Stimulated activated naive CD8-positive, alpha-beta T cell treated with anti-CD3 and anti-CD28 coated beads, Interleukin-15, Interleukin-2, amounts not matched to agents 100 U/mL and 50 U/mL, for 24 hours (primary cell): ENCODE measurements around the gene TDP2.
"Not testable (repeated sequence)": the region's sequence is repeated elsewhere in the genome, so short reads cannot be mapped to it uniquely, and the experiment has no call there.

Source experiments
- ATAC-seq: fragments of 150-1000 bp; cut with Tn5 transposase; one replicate; pipeline ENCODE4 v1.10.0; 2021
- DNase-seq: peaks from one replicate; pipeline ENCODE4 v3.0.0; 2021

TDP2 gene

DNA sequence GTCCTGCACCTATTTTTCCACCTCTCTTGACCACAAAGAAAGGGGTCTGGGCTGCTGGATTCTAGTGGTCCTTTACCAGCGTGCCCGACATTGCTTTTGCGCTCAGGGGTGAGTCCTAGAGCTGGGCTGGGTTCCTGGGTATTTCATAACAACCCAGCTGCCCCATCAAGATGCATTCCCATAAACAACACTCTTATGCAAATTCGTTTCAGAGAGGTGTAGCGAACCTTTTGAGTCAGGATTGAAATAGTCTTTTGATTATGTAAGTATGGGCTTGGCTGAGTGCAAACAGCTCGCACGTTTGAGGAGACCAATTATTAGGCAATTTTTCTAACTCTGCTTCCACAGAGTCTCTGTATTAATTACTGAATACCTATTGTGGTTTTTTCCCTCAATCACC is 13.9 kb upstream of the TDP2 start:
- DNase-seq (no peak), ATAC-seq (no peak)

DNA sequence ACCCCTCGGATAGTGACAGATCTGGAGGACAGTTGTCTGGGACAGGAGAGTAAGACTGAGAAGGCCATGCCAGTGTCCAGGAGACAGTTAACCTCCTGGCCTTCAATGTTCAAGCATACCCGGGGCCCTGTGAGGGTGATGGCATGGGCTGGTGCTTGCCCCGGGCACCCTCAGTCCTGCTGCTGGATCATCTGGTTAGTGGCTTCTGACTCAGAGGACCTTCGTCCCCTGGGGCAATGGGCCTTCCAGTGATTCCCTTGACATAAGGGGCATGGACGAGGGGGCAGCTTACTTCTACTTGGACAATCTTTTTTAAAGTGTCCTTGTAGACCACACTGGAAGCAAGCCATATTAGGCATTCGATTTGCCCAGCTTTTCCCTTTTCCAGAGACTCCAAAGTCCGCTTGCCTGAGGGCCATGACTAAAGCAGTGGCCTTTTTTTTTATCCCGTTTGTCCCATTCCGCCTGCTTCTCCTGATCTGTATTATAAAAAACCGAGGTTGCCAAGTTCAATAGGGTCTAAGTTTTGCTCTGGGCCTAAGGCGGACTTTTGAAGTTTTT is 12.2 kb upstream of the TDP2 start:
- ATAC-seq, DNase-seq: not testable (repeated sequence)

DNA sequence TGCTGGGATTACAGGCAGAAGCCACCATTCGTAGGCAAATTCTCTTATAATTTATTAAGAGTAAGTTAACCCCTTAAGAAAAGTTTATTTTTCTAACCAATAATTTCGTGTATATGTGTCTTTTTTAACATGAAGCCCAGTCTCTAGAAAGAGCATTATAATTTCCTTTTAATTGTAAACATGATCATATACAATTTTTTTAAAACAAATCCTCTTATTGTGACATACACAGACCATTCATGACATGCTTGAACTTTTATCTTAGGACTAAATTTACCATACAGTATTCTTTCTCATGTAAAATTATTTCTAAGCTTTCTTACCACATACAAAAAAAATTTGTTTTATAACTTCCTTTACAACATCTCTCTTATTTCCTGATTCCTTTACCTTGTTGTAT is 6.9 kb upstream of the TDP2 start:
- ATAC-seq = no peak
- DNase-seq = no peak

DNA sequence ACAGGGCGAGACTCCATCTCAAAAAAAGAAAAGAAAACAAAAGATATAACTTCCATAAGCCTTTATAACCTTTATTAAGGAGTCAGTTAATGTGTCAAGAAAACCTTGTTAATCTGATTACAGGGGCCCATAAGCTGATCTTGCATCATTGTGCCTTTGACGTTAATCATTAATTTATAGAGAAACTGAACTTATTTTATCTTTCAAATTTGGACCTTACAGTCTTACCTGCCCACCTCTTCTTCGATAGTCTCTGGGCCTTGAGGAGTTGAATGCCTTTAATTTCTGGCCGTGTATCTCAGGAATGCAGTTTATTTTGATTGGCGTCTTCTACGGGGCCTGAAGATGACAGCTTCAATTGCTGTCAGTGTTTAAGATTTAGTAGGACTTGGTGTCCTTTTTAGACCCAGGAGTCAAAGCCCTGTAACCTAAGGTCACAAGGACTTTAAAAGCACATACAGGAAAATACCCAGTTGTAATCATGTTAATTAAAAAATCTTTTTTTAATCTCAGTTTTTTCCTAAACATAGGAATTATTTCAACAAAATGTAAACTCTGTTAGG is 6.0 kb upstream of the TDP2 start:
- DNase-seq (no peak), ATAC-seq (no peak)

DNA sequence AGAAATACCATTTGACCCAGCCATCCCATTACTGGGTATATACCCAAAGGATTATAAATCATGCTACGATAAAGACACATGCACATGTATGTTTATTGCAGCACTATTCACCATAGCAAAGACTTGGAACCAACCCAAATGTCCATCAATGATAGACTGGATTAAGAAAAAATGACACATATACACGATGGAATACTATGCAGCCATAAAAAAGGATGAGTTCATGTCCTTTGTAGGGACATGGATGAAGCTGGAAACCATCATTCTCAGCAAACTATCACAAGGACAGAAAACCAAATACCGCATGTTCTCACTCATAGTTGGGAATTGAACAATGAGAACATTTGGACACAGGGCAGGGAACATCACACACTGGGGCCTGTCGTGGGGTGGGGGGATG is 4.4 kb upstream of the TDP2 start:
- DNase-seq, ATAC-seq: not testable (repeated sequence)

DNA sequence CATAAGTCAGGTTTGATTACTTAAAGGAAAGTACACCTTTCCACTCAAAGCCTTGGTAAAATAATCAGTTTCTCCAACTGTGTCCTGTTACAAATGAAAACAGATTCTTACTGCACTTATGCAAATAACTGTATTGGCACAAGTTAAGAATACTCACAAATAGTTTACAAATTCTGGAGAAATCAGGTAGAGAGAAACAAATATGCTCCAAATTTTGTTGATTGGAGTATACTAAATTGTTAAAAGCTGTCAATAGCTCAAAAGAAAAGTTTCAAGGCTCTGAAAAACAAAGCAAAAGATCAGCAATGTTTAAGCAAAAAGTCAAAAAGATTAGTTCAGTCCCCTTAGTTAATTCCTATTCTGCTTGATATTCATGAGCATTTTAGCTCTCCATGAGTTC is 3.8 kb upstream of the TDP2 start:
- ATAC-seq, DNase-seq: not testable (repeated sequence)

DNA sequence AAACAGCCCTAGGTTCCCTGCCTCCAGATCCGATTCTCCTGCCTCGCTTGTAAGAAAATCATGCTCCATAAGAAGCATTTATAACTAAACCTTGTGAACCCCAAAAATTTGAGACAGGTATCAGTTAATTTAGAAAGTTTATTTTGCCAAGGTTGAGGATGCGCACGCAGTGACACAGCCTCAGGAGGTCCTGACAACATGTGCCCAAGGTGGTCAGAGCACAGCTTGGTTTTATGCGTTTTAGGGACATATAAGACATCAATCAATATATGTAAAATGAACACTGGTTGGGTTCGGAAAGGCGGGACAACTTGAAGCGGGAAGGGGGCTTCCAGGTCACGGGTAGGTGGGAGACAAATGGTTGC is 2.3 kb upstream of the TDP2 start:
- no peak for ATAC-seq
- no peak for DNase-seq

DNA sequence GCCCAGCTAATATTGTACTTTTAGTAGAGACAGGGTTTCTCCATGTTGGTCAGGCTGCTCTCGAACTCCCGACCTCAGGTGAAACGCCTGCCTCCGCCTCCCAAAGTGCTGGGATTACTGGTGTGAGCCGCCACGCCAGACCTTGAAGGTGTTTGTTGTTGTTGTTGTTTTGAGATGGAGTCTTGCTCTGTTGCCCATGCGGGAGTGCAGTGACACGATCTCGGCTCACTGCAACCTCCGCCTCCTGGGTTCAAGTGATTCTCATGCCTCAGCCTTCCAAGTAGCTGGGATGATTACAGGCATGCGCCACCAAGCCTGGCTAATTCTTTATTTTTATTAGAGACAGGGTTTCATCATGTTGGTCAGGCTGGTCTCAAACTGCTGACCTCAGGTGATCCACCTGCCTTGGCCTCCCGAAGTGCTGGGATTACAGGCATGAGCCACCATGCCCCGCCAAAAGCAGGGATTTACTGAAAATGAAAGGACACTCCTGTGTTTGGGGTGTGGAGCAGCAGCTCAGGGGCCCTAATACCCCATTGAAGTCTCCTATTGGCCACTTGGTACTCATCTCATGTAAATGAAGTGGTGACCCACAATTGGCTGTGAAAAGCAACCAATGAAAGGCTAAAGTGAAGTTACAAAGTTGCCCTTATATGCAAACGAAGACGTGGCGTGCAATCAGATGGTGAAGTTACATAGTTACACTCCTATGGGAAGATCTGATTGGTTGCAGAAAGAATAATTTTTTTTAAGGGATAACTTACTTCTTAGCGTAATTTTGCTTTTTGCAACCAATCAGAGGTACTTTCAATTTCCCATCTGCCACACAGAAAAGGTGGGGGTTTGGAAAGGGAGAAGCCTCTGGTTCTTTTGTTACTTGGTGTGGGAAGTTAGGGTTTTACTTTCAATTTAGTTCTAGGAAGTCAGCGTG is 1.6 kb upstream of the TDP2 start:
- ATAC-seq, DNase-seq: not testable (repeated sequence)

DNA sequence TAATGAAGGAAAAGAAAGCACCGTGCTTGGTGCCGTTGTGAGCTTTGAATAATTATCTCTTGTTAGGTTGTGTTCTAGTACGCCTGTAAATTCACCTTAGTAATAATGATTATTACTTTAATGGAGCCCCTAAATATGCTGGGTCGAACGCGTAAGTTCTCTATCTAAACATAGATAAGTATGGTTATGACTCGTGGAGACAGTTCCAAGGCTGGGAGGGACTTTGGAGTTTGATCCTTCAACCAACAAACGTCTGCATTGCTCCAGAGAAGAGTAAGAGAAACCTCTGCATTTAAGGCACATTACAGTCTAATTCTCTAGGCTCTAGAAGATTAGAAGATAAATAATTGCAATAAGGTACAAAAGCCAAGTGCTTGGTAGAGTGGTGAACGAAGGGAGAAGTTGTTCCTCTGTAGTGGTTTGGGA is 692 bp upstream of the TDP2 start:
- DNase-seq (no peak), ATAC-seq (no peak)

DNA sequence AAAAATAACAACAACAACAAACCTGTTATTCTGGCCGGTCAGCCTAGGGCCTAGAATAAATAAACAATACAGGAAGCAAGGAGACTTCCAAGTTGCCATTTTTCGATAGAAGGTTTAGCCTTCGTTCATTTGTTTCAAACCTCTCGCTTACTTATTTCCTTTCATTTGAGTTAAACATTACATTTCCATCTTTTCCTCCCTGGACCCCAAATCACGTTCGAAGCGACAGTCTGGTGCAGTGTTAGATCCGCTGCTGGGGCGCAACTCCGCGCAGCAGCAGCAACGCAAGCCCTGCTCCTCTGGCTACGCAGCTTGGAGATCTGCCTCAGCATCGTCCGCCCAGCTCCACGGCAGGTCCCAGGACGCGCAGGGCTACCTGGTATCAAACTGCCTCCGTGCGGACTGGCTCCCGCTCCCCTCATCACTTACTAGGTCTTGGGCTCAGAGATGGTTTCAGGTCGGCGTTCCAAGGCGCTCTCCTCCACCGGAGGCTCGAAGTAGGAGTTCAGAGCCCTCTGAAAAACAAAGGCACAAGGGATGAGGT is 530 bp downstream of the TDP2 start:
- DNase-seq (peak; percentile 43), ATAC-seq (peak; percentile 31)

DNA sequence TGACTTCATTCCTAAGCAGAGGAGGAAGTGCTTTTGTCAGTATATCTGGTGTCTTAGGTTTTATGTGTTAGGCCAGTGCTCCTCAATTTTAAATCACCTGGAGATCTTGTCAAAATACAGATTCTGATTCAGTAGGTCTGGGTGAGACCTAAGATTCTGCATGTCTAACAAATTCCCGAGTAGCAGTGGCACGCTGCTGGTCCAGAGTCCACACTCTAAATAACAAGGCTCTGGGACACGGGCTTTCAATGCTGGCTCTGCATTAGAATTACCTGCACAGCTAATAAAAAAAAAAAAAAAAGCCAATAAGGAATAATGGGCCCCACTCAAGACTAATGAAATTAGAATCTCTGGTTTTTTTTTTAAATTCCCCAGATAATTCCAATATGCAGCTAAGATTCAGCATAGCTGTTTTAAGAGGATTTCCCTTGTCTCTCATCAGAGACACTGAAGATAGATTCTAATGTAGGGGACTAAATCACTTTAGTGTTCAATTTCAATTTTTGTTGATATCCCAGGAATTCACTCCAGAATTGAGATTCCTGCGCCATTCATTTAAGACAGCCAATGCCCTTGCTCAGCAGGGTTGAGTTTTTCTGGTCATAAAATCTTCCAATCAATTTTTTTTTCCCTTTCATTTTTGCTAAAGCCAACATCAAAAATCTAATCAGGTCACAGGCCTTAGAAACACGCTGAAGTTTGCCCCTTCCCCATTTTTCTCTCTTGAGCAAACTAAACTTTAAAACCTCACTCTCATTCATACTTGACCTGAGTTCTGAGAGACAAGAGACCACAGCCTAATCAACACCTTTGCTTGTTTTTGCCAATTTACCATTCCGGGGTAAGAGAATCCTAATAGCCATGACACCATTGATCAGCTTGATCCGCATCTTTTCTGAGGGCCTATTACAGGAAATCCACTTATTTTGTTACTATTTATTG is 2.4 kb downstream of the TDP2 start:
- no peak for ATAC-seq

DNA sequence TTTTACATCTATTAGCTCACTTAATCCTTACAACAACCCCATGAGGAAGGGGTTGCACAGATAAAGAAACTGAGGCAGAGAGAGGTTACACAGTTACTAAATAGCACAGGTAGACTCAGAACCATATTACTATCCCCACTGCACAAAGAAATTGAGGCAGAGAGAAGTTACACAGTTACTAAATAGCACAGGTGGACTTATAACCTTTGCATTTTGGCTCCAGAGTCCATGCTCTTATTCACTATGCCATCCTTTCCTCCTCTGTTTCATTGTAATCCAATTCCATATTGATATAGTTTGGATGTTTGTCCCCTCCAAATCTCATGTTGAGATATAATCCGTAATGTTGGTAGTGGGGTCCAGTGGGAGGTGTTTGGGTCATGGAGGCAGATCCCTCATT is 3.5 kb downstream of the TDP2 start:
- no peak for ATAC-seq
- no peak for DNase-seq

More for the DNA sequence above, 2.4 kb downstream of the TDP2 start:
- DNase-seq = no peak

DNA sequence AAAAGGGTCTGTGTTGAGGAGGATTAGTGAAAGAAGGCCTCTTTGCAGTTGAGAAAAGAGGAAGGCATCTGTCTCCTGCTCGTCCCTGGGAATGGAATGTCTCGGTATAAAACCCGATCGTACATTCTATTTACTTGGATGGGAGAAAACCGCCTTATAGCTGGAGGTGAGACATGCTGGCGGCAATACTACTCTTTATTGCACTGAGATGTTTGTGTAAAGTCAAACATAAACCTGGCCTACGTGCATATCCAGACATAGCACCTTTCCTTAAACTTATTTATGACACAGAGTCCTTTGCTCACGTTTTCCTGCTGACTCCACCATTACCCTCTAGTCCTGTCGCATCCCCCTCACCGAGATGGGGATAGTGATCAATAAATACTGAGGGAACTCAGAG is 4.5 kb downstream of the TDP2 start:
- no peak for DNase-seq

DNA sequence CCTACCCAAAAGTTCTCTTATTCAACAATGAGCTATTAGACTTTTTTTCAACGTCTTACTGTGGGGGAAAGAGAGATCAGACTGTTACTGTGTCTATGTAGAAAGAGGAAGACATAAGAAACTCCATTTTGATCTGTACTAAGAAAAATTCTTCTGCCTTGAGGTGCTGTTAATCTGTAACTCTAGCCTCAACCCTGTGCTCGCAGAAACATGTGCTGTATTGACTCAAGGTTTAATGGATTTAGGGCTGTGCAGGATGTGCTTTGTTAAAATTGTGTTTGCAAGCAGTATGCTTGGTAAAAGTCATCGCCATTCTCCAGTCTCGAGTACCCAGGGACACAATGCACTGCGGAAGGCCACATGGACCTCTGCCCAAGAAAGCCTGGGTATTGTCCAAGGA is 4.9 kb downstream of the TDP2 start:
- not testable (repeated sequence) for DNase-seq, ATAC-seq

More for the DNA sequence above, 4.5 kb downstream of the TDP2 start:
- no peak for ATAC-seq

DNA sequence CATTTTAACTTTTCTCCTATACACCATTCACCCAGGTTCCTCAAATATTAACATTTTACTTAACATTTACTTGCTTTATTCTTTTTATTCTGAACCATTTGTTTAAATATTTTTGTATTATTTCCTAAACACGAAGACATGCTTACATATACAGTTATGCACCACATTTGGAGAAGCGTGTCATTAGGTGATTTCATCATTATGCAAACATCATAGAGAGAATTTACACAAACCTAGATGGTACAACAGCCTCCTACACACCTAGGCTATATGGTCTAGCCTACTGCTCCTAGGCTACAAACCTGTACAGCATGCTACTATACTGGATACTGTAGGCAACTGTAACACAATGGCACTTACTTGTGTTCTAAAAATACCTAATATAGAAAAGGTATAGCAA is 6.6 kb downstream of the TDP2 start:
- ATAC-seq = no peak
- no peak for DNase-seq

DNA sequence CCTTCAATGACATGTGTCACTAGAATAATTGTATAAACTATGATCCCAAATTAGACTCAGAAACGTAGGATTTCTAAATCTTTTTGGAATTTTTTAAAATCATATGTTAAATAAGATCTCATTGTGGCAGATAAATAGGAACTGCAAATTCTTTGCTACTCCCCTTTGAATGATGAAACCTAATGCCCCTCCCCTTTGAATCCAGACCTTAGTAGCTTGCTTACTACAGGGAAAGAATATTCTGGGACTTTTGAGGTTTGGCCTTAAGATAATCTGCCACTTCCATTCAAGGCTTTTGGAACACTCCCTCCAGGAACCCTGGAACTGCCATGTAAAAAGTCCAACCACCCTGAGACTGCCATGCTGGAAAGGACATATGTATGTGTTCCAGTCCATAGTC is 7.1 kb downstream of the TDP2 start:
- DNase-seq (no peak), ATAC-seq (no peak)

DNA sequence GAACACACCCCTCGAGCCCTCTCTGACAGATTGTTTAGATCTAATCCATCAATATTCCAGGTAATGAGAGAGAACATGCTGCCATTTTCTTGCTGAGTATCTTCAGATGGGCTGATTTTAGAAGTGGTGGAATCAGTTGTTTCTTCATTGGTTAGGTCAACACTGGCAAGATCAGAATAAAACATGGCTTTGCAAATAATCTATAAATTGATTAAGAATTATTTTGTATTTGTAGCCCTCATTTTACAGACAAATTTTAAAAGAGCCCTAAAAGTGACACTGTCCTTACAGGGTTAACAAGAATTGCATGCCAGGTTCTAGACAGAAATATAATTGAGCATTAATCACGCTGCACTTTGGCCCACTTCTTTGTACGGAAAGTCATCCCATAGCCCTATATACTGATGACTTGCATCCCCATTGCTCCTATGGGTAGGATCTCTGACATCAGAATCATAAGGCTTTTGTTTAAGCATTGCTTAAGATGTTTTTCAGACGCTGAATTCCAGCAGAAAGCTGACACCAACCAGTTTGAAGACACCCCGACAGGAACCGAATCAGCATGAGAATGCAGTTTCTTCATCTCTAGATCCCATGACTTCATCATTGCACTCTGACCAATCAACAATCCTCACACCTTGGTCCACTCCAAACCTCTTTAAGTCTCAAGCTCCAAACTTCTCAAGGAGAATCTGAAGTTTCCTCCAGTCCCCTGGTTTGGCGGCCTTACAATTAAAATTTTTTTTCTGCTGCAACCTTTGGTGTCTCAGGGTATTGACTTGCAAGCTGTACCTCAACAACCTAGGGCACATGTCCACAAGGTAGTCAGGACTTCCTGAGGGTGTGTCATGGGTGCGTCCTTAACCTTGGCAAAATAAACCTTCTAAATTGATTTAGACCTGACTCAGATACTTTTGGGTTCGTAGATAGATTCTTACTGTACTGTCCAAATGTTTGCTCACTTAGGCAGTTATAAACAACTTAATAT is 7.8 kb downstream of the TDP2 start:
- no peak for ATAC-seq
- DNase-seq = no peak

DNA sequence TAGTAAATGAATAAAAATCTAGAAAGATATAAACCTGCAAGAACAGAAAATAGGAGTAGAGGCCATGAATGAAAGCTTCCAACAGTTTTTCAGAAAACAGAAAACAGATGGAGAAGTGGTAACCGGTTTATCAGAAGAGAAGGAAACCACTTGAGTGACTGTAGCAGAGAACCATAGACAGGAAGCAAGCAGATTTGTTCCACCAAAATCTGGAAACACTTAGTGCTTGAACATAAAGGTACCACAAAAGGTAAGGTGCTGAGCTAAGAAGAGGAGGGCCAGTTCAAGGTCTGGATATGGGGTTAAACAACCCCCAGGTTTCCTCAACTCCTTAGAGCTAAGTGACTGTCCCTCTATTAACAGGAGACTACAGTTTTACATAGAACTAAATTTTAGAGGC is 11.5 kb downstream of the TDP2 start:
- DNase-seq (no peak), ATAC-seq (peak; percentile 43)

DNA sequence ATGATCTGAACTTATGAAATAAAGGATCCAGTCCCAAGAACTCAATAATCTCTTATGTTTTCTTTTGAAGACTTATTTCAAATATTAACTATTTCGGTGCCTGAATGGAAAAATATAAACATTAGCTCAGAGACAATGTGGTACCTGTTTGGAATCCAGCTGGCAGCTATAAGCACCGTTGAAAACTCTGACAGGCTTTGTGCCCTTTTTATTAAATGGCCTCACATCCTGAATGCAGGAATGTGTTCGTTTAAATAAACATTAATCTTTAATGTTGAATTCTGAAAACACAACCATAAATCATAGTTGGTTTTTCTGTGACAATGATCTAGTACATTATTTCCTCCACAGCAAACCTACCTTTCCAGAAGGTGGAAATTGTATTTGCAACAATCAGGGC is 16.3 kb downstream of the TDP2 start:
- ATAC-seq (no peak), DNase-seq (no peak)

DNA sequence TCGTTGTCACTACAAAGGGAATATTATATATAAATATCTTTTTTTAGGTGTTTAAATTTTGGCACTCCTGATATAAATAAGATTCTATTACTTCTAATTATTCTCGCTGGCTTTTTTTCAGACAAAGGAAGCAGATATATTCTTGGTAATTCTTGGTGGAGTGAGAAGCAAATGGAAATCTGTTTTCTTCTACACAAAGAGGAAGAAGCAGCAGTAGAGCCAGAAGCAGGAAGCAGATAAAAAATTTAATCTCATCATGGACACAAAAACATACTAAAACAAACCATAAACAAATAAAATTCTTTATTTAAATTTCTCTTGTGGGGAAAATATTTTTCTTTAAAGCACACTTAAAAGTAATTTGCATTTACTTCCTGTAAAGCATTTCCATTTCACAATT is 17.0 kb downstream of the TDP2 start:
- ATAC-seq (no peak), DNase-seq (no peak)

DNA sequence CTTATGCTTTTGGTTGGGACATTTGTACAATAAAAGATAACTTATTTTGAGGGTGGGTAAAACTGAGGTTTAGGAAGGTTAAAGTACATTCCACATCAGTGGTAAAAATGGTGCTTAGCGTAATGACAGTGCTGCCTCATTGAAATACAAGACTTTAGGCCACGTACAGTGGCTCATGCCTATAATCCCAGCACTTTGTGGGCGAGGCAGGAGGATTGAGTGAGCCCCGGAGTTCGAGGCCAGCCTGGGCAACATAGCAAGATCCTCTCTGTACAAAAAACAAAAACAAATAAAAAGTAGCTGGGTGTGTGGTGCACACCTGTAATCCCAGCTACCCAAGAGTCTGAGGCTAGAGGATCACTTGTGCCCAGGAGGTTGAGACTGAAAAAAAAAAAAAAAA is 18.4 kb downstream of the TDP2 start:
- ATAC-seq = no peak

More for the DNA sequence above, 18.4 kb downstream of the TDP2 start:
- DNase-seq = no peak
